GM18519 (cell line): ENCODE results near the gene EHD4.

ENCODE experiments used
- ATAC-seq: cut with Tn5 transposase; IDR thresholded peaks from one replicate; pipeline ENCODE4 v1.9.1; 2021; ENCODE audit warnings: mild to moderate bottlenecking, moderate library complexity; ENCODE audit not compliant: unreplicated experiment, low FRiP score

EHD4 gene

DNA sequence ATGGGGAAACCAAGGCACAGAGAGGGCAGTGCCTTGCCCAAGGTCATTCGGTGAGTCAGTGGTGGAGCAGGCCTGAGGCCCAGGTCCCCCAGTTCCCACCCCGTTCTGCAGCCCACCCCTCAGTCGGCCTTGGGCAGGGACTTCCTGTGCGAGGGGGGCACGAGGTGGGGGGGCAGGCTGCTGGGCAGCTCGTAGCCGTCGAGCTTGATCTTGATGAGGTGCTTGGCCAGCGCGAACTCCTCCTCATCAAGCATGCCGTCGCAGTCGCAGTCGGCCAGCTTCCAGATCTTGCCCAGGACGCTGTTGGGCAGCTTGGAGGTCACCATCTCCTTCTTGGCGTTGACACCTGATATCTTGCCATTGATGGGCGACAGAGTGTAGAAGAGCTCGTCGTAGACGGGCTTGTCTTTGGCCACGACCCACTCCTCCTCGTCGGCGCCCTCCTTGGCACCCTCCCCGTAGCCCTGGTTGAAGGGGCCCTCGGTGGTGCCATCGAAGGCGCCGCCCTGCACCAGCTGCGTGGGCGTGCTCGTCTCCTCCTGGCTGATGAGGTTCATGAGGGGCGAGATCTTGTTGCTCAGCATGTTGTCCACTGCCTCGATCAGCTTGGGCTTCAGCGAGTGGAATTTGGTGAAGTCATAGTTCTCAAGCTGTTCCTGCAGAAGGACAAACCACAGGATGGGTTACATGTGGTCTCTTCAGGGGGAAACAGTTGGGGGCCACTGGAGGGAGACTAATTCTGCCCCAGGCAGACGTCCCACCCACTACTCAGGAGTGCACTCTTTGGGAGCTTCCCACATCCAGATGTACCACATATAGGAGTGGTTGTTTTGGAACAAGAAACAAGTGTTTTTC lies 71.6 kb downstream of the EHD4 start:
- no peak for ATAC-seq

DNA sequence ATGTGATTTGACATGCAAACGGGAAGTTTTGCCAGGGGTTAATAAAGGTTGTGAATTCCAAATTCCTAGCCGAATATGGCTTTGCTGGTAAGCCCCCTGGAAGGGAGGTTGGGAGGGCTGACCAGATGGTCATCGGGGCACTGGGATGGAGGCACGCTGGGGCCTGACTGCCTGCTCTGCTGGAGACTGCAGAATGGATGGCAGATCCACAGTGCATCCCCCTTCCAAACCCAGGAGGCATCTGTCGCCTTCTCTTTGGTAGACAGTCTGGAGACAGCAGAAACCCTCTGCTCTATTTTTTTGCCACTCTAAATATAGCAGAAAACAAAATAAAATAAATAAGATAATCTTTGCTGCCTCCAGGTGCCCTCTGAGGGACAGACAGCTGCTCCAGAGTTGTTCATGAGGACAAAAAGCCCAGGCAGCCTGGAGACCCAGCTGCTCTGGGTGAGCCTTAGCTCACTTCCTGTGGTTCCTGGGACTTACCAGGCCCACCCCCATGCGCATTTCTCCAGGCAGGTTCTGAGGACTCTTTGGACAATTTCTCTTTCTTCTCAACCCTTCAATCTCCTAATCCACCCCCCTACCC lies 72.4 kb downstream of the EHD4 start:
- ATAC-seq: no peak

DNA sequence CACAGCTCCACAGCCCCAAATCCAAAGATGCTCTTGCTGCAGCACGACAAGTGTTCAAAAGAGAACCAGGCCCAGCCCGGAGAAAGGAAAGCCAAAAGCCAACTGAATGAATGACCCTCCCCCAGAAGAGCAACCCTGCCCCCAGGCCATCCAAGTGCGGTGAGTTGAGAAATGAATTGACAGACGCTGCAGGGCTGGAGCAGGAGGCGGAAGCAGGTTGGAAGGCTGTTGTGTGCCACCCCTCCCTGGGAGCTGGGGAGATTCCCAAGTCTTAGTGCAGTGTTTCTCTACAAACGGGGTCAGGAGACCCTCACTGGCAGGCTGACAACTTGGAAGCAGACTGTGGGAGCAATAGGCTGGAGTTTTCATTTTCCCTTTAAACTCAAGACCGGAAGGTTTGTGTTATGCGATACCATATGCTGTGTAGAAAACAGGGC lies 75.0 kb downstream of the EHD4 start:
- ATAC-seq: no peak

DNA sequence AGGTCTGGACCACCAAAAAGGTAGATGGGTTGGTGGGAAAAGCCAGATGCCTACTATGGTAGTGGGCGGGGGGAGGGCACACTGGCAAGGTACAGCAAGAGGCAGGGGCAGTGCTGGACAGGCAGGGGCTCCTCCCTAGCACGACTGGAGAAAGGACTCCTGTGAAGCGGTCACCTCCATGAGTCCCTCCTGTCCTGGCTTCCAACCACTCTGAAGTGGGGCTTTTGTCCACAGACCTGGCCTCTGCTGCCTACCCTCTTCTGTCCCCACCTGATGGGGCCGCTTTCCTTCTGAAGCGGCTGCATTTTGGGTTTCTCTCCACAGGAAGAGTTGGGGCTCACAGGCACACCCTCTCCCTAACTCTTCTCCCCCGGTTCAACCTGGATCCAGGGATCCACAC lies 75.8 kb downstream of the EHD4 start:
- no peak for ATAC-seq

DNA sequence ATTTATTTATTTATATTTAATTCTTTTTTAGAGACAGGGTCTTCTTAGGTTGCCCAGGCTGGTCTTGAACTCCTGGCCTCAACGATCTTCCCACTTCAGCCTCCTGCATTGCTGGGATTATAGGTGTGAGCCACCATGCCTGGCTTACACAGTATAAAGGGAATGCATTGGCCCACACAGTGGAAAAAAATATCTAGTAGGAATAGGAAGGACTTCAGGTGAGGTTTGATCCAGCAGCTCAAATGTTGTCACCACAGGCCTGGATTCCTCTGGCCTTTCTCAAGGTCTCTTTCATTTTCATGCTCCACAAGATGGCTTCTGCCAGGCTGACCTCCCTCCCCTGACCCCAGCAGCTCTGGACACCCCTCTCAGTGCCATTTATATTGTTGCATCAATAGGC lies 76.4 kb downstream of the EHD4 start:
- ATAC-seq: no peak

DNA sequence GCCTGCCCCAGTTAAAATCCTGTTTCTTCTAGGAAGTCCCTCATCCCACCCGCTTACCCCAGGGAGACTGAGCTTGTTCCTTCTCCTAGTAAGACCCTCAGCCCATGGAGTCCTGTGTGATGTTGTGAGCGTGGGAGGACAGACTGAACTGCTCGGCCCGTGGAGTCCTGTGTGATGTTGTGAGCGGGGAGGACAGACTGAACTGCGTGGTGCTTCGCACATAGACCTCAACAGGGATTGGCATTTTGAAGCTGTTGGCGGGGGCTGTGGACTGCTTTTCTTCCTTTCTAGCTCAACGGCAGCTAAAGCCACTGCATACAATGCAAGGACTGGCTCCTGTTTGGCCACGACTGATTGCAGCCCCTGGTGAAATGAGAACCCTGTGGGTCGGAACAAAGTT lies 76.9 kb downstream of the EHD4 start:
- no peak for ATAC-seq

DNA sequence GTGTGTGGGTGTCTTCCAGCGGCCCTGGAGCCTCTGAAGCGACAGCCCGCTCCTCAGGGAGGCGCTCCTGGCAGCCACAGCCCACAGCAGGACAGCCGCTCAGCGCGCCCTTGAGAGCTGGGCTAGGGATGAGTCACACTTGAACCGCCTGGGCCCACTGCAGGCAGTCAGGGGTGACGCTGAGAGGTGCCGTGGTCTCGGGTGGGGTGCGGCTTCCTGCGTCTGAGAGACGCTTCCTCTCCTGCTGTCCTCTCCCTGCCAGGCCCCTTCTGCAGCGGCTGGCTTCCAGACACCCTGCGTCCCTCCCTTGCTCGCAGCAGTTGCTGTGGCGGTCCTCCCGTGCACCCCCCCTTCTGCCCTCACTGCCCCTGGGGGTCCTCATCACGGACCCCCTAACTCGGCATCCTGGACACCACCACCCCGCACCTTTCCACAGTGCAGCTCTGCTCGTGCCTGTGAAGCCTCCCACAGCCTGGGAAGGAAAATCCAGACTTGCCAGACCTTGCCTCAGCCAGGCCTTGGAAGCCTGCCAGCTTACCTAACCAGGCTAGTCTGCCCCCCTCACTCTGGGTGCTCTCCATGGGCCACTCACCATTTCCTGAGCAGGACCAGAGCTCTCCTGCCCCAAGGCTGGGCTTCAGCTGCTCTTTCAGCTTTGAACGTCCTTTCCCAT lies 77.4 kb downstream of the EHD4 start:
- peak; percentile 59 for ATAC-seq

DNA sequence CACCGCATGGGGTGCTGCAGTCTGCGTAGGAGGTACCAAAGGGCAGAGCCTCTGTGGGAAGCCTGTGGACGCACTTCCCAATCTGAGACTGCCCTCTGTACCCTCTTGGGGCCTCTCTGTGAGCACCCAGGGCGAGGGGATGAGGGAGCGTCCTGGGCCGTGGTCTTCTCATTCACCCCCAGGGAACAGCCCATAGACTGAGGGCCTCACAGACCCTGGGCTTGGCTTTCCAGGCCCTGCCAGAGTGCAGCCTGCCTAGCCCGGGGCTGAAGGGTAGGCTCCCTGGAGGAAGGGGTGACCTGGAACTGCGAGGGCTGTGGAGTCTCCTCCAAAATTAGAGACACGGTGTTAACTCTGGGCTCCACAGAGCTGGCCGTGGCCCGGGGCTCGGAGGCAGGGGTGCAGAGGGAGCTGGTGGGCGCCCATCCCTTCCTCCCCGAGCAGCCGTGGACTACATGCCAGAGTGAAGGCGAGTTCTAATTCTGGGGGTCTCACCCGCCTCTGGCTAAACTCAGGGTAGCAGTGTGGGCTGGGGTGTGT lies 78.0 kb downstream of the EHD4 start:
- ATAC-seq: no peak

DNA sequence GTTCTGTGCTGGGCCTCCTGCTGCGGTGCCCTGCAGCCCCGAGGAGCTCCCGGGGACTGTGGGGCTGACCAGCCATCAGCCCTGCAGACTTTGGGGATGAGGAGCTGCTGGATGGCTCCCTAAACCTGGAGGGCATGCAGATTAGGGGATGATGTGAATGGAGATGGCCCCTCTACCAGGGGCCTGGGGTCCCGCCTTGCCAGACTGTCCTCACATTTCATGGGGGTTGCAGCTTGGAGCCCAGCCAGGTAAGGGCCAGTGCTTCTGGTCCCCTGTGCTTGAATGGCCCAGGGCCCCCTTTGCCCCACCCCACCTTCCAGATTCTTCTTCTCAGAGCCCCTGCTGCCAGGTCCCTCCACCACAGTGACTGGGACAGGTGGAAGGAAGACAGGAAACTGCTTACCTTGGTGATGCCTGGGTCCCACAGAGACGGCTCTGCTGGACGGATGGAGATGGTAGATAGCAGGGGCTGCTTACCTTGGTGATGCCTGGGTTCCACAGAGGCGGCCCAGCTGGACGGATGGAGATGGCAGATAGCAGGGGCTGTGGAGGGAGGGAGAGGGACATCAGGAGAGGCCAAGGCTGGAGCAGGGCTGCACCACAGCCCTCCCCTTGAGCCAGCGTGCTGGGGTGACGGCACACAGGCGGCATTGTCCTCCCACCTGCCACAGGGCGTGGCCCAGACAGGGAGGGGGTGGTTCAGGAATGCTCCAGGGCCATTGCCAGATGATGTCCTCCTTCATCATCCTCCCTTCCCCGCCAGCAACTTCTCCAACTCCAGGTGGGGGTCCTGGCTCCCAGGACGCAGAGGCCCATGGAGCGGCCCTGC lies 78.7 kb downstream of the EHD4 start, which contains the start of gene SPTBN5:
Gene SPTBN5 (minus strand): TSS at position 632 of the 829 bp plus-strand sequence. CDS start 556 bp downstream, at position 76.
- ATAC-seq: no peak

DNA sequence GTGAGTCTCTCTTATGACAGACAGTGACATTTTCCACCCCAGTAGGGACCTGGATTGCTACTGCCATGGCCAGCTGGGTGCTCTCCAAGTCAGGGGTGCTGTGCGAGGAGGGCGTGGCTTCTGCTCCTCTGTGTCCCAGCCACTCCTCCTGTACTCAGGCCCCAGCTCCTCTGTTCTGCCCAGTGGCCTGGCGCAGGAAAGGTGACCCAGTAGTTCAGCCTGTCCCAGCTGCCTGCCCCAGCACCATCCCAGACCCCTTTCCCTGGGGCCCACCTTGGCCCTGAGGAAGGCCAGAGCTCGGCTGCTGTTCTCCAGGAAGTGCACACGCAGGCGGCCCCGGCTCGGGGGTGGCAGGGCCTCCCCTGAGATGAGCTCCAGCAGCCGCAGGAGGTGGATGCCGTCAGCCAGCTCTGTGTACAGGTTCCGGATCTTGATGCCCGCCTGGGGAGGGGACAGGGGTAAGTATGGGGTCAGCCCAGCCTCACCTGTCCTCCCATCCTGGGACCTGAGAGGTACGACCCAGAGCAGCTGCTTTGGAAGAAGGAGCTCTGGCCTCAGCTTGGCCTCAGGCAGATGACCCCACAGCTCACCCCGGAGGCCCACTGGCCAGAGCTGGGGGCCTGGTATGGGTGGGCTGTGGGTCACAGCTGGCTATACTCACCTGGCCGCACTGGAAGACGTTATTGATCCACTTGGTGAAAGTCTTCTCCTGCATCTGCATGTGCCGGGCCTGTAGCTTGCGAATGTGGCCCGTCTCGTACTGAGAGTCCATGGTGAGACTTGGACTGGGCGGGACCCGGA lies 79.5 kb downstream of the EHD4 start:
- ATAC-seq: no peak

DNA sequence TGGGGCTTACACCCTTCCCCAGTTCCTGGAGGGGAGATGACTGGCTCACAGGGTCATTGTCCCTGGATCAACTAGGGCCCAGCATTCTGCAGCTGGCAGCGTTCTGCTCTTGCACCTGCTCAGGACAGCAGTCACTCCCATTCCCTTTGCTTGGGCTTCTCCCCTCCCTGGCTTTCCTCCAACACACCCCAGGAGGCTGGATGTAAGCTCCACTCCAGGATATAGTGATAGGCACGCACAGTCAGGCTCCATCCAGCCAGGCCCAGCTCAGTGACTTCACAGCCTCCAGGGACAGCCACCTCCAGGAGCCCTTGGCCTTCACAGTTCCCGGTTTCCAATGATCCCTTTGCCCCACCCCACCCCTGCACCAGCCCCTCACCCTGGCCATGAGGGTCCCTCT lies 80.4 kb downstream of the EHD4 start:
- ATAC-seq: no peak

DNA sequence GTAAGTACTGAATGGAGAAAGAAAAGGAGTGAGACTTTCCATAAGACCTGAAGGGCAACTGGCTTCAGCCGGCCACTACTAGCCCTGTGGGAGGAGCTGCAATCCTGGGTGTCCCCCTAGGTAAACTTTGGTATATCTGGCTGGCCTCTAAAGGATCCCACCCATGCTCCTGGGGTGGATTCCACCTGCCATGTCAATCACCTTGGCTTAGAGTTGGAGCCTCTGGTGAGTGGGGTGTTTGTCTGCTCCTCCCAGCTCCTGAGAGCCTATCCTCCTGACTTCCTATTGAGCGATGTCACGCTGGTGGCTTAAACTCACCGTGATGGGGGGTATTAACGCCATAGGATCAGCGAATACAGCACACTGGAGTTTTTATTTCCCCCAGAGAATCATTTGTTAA lies 81.1 kb downstream of the EHD4 start:
- ATAC-seq: no peak

DNA sequence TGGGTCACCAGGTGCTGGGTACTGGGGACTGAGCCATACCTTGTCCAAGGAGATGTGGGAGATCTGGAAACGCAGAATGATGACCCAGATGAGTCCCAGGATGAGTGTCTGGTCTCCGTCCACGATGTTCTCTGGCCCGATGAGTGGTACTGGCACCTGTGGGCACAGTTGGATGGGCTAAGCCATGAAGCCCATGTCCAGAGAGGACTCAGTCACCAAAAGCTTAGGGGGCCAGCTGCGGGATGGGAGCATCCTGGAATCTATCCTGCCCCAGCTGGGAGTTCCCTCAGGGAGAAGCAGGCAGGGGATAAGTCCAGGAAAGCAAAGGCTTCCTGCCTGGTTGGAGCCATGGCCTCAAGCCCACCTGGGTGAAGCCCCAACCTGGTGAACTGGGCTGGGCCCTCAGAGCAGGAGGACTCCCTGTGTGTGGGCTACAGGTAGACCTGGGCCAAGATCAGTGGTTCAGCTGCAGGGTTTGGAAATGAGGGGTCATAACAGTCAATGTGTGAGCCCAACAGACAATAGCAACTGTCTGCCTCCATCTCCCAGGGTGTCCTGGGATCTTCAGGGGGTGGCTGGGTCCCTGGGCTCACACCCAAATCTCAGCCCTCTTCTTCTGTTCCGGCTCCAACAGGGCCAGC lies 82.2 kb downstream of the EHD4 start:
- no peak for ATAC-seq

DNA sequence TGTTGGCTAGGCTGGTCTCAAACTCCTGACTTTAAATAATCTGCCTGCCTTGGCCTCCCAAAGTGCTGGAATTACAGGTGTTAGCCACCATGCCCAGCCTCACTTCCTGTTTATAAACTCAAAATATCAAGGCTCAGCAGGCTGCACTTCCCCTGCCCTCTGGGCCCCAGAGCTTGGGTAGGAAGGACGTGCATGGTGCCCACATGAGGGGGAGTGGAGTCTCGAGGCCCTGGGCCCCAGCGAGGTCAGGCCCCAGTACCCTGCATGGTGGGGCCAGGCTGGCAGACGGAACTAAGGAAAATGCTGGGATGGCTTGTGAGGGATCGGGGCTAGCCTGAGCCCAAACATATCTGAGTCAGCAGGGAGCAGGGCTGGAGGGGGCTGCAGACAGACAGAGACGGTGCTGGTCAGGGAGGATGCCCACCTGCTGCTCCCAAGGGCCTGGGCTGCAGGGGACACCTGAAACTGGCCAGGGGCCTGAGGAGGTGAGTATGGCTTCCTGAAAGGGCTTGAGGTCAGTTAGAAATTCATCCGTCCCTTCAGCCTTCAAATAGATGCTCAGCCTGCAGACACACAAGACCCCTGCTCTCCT lies 83.6 kb downstream of the EHD4 start:
- no peak for ATAC-seq

DNA sequence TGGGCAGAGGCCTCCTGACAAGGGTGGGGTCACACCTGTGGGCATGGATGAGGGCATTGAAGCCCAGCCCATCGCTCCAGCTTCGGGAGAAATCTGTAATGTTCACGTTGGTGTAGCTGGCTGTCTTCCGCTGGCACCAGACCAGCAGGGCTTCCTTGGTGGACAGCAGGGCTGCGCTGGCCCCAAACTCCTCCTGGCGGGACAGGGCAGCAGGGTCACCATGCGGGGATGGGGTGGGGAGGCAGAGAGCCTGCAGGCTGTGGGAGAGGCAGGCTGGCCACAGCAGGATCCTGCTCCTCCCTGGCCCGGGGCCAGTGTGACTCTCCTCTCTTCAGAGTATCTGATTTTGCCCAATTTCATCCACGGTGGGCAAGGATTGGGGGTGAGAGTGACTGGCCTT lies 84.5 kb downstream of the EHD4 start:
- ATAC-seq: no peak

DNA sequence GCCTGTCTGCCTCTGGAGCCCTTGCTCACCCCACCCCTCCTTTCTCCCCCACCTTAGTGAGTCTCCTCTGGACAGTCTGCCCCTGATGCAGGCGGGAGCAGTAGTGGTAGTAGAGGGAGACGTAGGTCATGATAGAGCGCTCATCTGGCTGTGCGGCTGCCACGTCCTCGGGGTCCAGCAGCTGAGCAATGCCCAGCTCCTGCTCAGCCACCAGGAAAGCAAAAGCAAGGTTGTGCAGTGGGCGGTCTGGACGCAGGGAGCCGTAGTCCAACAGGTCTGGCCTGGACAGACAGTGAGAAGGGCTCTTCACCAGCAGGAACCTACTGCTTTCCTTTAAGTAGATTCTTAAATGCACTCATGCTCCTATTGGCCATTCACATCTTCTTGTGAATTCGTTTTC lies 85.2 kb downstream of the EHD4 start:
- ATAC-seq: no peak

DNA sequence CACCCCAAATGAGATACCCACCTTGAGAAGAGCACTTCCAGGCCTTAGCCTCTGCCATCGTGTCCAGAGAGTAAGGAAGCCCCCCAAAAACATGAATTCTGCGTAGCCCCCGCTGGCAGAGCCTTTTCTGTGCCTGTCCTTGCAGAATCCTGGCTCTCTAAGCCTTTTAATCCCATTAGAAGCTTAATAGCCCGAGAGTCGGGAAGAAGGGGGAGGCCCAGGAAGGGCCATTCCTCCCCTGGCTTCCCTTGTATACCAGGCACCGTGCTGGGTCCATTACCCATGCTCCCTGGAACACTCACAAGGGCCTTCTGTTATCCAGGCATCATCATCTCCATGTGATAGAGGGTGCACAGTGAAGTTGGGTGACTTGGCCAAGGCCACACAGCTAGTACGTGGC lies 85.6 kb downstream of the EHD4 start:
- ATAC-seq: no peak

DNA sequence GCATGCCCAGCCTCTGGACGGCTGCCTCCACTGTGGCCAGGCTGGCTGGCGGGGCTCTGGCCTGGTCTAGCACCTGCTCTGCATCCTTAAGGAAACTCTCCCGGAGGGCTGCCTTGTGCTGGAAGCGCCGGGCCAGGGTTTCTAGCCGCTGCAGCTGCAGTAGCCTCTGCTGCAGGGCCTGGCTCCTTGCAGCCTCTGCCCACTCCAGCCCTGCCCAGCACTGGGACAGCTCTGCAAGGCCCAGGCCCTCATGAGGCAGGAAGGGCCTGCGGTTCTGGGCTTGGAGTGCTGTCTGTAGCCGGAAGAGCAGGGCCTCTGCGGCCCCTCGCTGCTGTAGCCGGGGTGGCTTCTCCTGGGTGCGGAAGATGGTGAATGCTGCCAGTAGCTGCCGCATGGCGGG lies 86.5 kb downstream of the EHD4 start:
- ATAC-seq: no peak

DNA sequence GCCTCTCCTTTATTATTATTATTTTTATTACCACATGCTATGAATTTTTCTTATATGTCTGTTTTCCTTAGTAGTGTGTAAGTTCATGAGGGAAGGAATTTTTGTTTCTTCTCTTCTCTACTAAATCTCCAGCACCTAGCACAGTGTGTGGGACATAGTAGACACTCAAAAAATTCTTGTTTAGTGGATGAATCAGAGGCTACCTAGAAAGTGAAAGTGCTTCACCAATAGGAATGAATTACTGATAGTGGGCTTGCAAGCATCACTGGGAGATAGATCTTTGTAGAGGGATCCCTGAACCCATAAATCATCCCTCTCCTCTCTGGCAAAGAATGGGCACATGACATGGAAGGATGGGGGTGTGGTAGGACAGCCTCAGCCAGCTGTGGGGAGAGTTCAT lies 87.0 kb downstream of the EHD4 start:
- ATAC-seq: no peak
